Testis (tissue), 3 donors: Measurements from ENCODE around the gene CIT. TPM values are rescaled to one million over a fixed set of nuclear protein-coding genes. Genes with fewer than 3 reads are reported as not detected.

ENCODE experiments used
- DNase-seq: peaks from one replicate; pipeline ENCODE4 v3.0.0-alpha.2; 2019
- H3K27ac ChIP-seq, 2 donors: fragments of 200-600 bp; sonication (generic); one replicate each; pipeline ENCODE4 v1.5.1; 2019
- H3K27me3 ChIP-seq: fragments of 200-600 bp; sonication (generic); one replicate; pipeline ENCODE4 v1.5.1; 2019
- H3K36me3 ChIP-seq: fragments of 200-600 bp; sonication (generic); one replicate; pipeline ENCODE4 v1.5.1; 2017; ENCODE audit warnings: low read depth; ENCODE audit errors: missing control alignments
- H3K4me1 ChIP-seq: fragments of 200-600 bp; sonication (generic); one replicate; pipeline ENCODE4 v1.5.1; 2019
- H3K4me3 ChIP-seq, 2 donors: fragments of 200-600 bp; sonication (generic); one replicate each; pipeline ENCODE4 v1.5.1; 2017 to 2019
- H3K9me3 ChIP-seq: fragments of 200-600 bp; sonication (generic); one replicate; pipeline ENCODE4 v1.5.1; 2017
- POLR2A ChIP-seq: fragments of 450-650 bp; IDR thresholded peaks from one replicate; pipeline ENCODE4 v1.6.1; 2017; ENCODE audit warnings: antibody characterized with exemption, mild to moderate bottlenecking, moderate library complexity
- WGBS, 2 donors: methylation state at CpG; one replicate each; pipeline ENCODE4 v1.1.5; 2018; 5-methylcytosine and 5-hydroxymethylcytosine counted together
- intact Hi-C: fragments of 100-400 bp; cut with DNase I; formaldehyde crosslinking; loops from one replicate; pipeline ENCODE4 v1.15.1; 2023; ENCODE audit warnings: low total_unique reads
- polyA plus RNA-seq: library from polyadenylated mRNA; stranded (reverse); fragments of 350-450 nt; fragmentation: Illumina TruSeq; extraction: RNeasy Lipid Tissue Mini Kit (QIAGEN cat#74804); gene quantifications from one replicate; pipeline ENCODE4 v1.2.3, GENCODE V29; 2014; ENCODE audit warnings: low read depth, low replicate concordance; ENCODE audit not compliant: insufficient read depth
- total RNA-seq, 2 donors: library from RNA; depleted of rRNA; stranded (reverse); fragments of >200 nt; gene quantifications; one replicate each; pipeline ENCODE4 v1.2.3, GENCODE V29; 2016
- TF ChIP-seq, protein P1 (sequence below), 3 experiments: fragments of 450-650 bp in 2 of 3; fragments of 200-600 bp in 1 of 3; sonication (generic) in 1 of 3; IDR thresholded peaks; one replicate each; pipeline ENCODE4 v1.5.1; 2016 to 2019; ENCODE audit warnings: antibody characterized with exemption in 3 of 3, mild to moderate bottlenecking in 2 of 3, moderate library complexity in 1 of 3

The CIT gene
- total and polyA plus RNA-seq, 3 donors from 2014 or later, result 14.6 to 30.0 (median 20.0) TPM

DNA sequence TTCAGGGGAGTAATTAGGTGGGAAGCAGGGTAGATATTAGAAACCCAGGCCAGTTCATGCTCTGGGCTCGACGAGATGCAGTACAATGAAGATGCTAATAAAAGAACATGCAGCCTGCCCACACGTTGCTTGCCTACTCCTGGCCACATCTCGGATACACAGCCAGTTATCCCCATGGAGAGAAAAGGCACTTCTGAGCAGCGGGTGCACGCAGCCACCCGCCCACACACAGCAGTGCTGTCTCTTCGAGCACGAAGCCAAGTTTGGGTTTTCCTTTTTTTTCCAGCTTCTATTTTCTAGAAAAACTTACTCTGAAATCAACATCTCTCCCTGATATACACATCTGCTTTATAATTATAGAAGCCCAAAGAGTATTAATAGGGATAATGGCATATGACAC is 85.7 kb downstream of the CIT start:
- no peaks in the 10 kb centered on the region for H3K4me1 ChIP-seq
- H3K27me3 ChIP-seq, result no peaks in the 10 kb centered on the region
- H3K9me3 ChIP-seq, result no peaks in the 10 kb centered on the region
- no peaks in the 10 kb centered on the region for H3K36me3 ChIP-seq
- no peak overlapping the region for H3K27ac ChIP-seq
- H3K4me3 ChIP-seq, result no peak overlapping the region
- TF ChIP-seq POLR2A, result no peak
- TF ChIP-seq, protein P1, sequence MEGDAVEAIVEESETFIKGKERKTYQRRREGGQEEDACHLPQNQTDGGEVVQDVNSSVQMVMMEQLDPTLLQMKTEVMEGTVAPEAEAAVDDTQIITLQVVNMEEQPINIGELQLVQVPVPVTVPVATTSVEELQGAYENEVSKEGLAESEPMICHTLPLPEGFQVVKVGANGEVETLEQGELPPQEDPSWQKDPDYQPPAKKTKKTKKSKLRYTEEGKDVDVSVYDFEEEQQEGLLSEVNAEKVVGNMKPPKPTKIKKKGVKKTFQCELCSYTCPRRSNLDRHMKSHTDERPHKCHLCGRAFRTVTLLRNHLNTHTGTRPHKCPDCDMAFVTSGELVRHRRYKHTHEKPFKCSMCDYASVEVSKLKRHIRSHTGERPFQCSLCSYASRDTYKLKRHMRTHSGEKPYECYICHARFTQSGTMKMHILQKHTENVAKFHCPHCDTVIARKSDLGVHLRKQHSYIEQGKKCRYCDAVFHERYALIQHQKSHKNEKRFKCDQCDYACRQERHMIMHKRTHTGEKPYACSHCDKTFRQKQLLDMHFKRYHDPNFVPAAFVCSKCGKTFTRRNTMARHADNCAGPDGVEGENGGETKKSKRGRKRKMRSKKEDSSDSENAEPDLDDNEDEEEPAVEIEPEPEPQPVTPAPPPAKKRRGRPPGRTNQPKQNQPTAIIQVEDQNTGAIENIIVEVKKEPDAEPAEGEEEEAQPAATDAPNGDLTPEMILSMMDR (IDR thresholded peaks at IDR 0.05), result no peak
- 70 to 79% methylated on average over 7 to 9 of the region's 9 CpGs for WGBS, 2 donors
- intact Hi-C loops, result no loop called here
- no peak for DNase-seq

DNA sequence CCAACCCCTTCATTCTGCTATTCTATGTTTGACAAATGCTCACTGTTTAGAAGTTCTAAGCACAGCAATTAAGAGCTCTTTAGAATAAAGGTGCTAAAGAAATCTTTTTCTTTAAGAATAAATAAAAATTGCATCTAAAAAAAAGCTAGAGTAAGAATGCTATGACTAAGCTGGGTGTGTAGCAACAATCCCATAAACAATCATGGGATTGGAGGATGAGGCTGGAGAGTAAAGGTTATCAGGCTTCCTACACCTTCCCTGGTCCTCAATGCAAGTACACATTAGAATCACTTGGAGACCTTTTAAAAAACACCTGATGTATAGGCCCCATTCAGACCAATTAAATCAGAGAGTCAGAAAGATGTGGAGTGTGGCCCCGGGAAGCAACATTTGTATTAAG is 88.3 kb downstream of the CIT start:
- Histone ChIP-seq H3K9me3 (no peaks in the 10 kb centered on the region), H3K36me3 (no peaks in the 10 kb centered on the region), H3K27ac (no peak overlapping the region), H3K4me1 (no peaks in the 10 kb centered on the region), H3K4me3 (no peak overlapping the region), H3K27me3 (no peaks in the 10 kb centered on the region)
- 88 to 100% methylated on average over 1 of the region's 1 CpG for WGBS, 2 donors
- DNase-seq, result no peak
- TF ChIP-seq, protein P1 (IDR thresholded peaks at IDR 0.05), result no peak
- no peak for TF ChIP-seq POLR2A
- intact Hi-C loops, result no loop called here

DNA sequence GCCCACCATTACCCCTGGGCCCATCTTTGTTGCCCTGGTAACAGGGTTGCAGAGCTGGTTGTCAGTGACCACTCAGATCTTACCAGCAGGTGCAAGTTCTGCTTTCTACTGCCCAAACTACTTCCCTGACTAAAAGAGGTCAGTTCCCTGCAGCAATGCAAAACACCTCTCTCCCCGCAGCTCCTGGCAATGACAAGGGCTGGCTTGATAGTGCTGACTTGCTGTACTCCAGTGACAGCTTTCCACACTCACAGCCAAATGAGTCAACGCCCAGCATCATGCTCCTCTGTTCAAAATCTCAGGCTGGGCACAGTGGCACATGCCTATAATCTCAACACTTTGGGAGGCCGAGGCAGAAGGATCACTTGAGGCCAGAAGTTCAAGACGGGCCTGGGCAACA is 90.6 kb downstream of the CIT start:
- Histone ChIP-seq H3K4me3 (no peak overlapping the region), H3K27me3 (no peaks in the 10 kb centered on the region), H3K9me3 (no peaks in the 10 kb centered on the region), H3K4me1 (no peaks in the 10 kb centered on the region), H3K36me3 (no peaks in the 10 kb centered on the region), H3K27ac (no peak overlapping the region)
- WGBS, 2 donors, result 93 to 97% methylated on average over 4 of the region's 4 CpGs
- TF ChIP-seq, protein P1 (IDR thresholded peaks at IDR 0.05), result no peak
- no peak for TF ChIP-seq POLR2A
- DNase-seq, result no peak
- intact Hi-C loops, result no loop called here

DNA sequence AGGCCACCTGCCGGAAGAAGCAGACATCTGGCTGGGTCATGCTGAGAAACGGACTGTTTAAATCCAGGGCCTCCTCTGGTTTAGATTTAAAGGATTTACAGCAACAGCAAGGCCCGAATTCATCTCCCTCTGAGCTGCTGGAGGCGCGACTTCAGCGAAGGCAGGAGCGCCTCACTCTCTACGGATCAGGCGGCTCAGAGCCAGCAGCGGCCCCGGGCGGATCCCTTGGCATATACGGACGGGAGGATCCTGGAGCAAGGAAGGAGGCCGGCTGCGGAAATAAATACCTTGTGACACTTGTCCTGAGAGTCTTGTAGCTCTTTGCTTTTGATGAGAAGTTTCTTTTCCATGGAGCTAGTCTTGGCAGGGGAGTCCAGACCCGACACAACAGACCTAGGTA is 92.4 kb downstream of the CIT start:
- WGBS, 2 donors, result 93 to 99% methylated on average over 17 of the region's 17 CpGs
- intact Hi-C loops, result no loop called here

DNA sequence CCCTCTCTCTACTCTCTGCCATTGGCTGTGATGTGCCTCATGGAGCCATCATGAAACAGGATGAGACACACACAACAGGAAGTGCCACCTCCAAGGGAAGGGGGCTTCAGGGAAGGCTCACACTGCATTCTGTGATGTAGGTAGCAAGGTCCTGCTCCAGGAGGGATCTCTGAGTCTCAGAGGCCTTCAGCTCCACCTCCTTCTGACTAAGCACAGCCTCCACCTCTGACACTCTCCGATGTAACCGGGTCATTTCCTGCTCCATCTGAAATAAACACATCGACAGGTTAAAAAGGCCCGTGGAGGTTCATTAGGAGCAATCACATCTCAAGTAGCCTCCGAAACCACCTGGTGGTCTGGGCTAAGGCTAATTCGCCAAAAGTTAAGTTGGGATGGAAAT is 93.3 kb downstream of the CIT start:
- Histone ChIP-seq H3K27ac (no peak overlapping the region), H3K4me1 (no peaks in the 10 kb centered on the region), H3K4me3 (no peak overlapping the region), H3K27me3 (no peaks in the 10 kb centered on the region), H3K36me3 (no peaks in the 10 kb centered on the region), H3K9me3 (no peaks in the 10 kb centered on the region)
- TF ChIP-seq, protein P1 (IDR thresholded peaks at IDR 0.05), result no peak
- no peak for TF ChIP-seq POLR2A
- DNase-seq, result no peak
- intact Hi-C loops, result no loop called here
- WGBS, 2 donors, result 94 to 99% methylated on average over 6 of the region's 6 CpGs

More for the DNA sequence above, 92.4 kb downstream of the CIT start:
- Histone ChIP-seq H3K36me3 (no peaks in the 10 kb centered on the region), H3K27ac (no peak overlapping the region), H3K4me3 (no peak overlapping the region), H3K9me3 (no peaks in the 10 kb centered on the region), H3K4me1 (no peaks in the 10 kb centered on the region), H3K27me3 (no peaks in the 10 kb centered on the region)
- DNase-seq, result no peak
- TF ChIP-seq, protein P1 (IDR thresholded peaks at IDR 0.05), result no peak
- no peak for TF ChIP-seq POLR2A
